Endothelial cell of umbilical vein (primary cell): Measurements from ENCODE around the gene CACNA1C. TPM values are rescaled to one million over a fixed set of nuclear protein-coding genes. Genes with fewer than 3 reads are reported as not detected.
"Not testable (repeated sequence)": the region's sequence is repeated elsewhere in the genome, so short reads cannot be mapped to it uniquely, and the experiment has no call there.

Experiments used
- BruUV-seq: library from RNA; stranded (reverse); fragments of 400-500 nt; replicated peaks from 2 replicates; lab custom pipeline; 2021; lab: Mats Ljungman, UMichigan
- CTCF ChIA-PET: fragments of 300-600, 350-600 bp; sonication (Branson Sonifier 250); formaldehyde crosslinking; loops from one replicate; lab custom pipeline; 2021; ENCODE audit warnings: antibody characterized with exemption, inconsistent platforms; lab: Charles Lee
- POLR2A ChIA-PET: fragments of 300-600, 350-600 bp; sonication (Branson Sonifier 250); formaldehyde crosslinking; loops from one replicate; lab custom pipeline; 2021; ENCODE audit warnings: antibody characterized with exemption, inconsistent platforms; lab: Charles Lee
- DNase-seq: peaks from one replicate; pipeline ENCODE4 v3.0.0-alpha.2; 2011; ENCODE audit warnings: low read depth, low spot score
- FAIRE-seq: peaks from 2 replicates; lab custom pipeline; 2011; peaks lifted over from hg19 to GRCh38; lab: Jason Lieb, UNC
- H2AFZ ChIP-seq: 2 replicates; pipeline ENCODE4 v1.6.0; 2012; ENCODE audit warnings: low read depth, low read length, control low read depth, inconsistent platforms
- H3K27ac ChIP-seq: 2 replicates; pipeline ENCODE4 v1.5.1; 2011; ENCODE audit warnings: low read depth, mild to moderate bottlenecking, control low read depth, low read length, moderate library complexity; ENCODE audit not compliant: insufficient read depth
- H3K27me3 ChIP-seq, 2 experiments: 2 replicates each; pipeline versions ENCODE4 v1.6.0 to v1.6.1; 2011; ENCODE audit warnings: low read length in 2 of 2, mixed read lengths in 1 of 2; ENCODE audit not compliant: control insufficient read depth in 2 of 2, insufficient read depth in 2 of 2
- H3K36me3 ChIP-seq, 2 experiments: 2 replicates in 1 of 2; 3 replicates in 1 of 2; pipeline ENCODE4 v1.5.1; 2011; ENCODE audit warnings: low read length in 2 of 2, mild to moderate bottlenecking in 1 of 2, moderate library complexity in 1 of 2; ENCODE audit not compliant: control insufficient read depth in 2 of 2, insufficient read depth in 2 of 2; ENCODE audit errors: extremely low read depth in 1 of 2
- H3K4me1 ChIP-seq: 3 replicates; pipeline ENCODE4 v1.5.1; 2011; ENCODE audit warnings: mild to moderate bottlenecking, low read length; ENCODE audit not compliant: control insufficient read depth, insufficient read depth; ENCODE audit errors: extremely low read depth
- H3K4me2 ChIP-seq: 2 replicates; pipeline ENCODE4 v1.6.1; 2011; ENCODE audit warnings: low read length, control low read depth, mixed read lengths; ENCODE audit not compliant: insufficient read depth
- H3K4me3 ChIP-seq, 3 experiments: fragments of 200-600 bp in 1 of 3; sonication (generic), shearing (Covaris generic) in 1 of 3; replicated peaks in 1 of 3; 2 replicates each; pipeline ENCODE4 v1.5.1; 2011 to 2016; ENCODE audit warnings: control low read depth in 3 of 3, low read length in 3 of 3, mild to moderate bottlenecking in 2 of 3, inconsistent platforms in 1 of 3, low read depth in 1 of 3, moderate library complexity in 1 of 3; ENCODE audit not compliant: insufficient read depth in 1 of 3
- H3K79me2 ChIP-seq: 2 replicates; pipeline ENCODE4 v1.6.0; 2012; ENCODE audit warnings: low read length, inconsistent platforms; ENCODE audit not compliant: control insufficient read depth, insufficient read depth
- H3K9ac ChIP-seq: replicated peaks from 2 replicates; pipeline ENCODE3; 2011; ENCODE audit warnings: low read length, control low read depth; ENCODE audit not compliant: insufficient read depth; ENCODE audit errors: extremely low read depth
- H3K9me1 ChIP-seq: replicated peaks from 3 replicates; pipeline ENCODE4 v1.6.0; 2011; ENCODE audit warnings: mild to moderate bottlenecking, low read length; ENCODE audit not compliant: control insufficient read depth, insufficient read depth; ENCODE audit errors: extremely low read depth
- H3K9me3 ChIP-seq: replicated peaks from 2 replicates; pipeline ENCODE4 v1.5.1; 2012; ENCODE audit warnings: low read length, inconsistent platforms; ENCODE audit not compliant: control insufficient read depth, insufficient read depth
- H4K20me1 ChIP-seq: replicated peaks from 2 replicates; pipeline ENCODE3; 2011; ENCODE audit warnings: mild to moderate bottlenecking, low read length; ENCODE audit not compliant: control insufficient read depth, insufficient read depth; ENCODE audit errors: extremely low read depth
- CTCF ChIP-seq, 2 donors: IDR thresholded peaks; 1 replicate in 1 of 2; 2 replicates in 1 of 2; pipeline ENCODE4 v1.5.1; 2011; ENCODE audit warnings: low read length in 2 of 2, mild to moderate bottlenecking in 2 of 2, moderate library complexity in 2 of 2, control low read depth in 1 of 2, inconsistent platforms in 1 of 2, low read depth in 1 of 2; ENCODE audit not compliant: insufficient read depth in 1 of 2; ENCODE audit errors: extremely low read depth in 1 of 2
- EZH2 ChIP-seq: IDR thresholded peaks from 2 replicates; pipeline ENCODE4 v1.6.1; 2012; ENCODE audit warnings: borderline replicate concordance, low read depth, mild to moderate bottlenecking, moderate library complexity, low read length, inconsistent platforms; ENCODE audit not compliant: severe bottlenecking
- FOS ChIP-seq: IDR thresholded peaks from 2 replicates; pipeline ENCODE4 v1.6.1; 2011; ENCODE audit warnings: mild to moderate bottlenecking, low read length, moderate library complexity, borderline replicate concordance; ENCODE audit not compliant: insufficient read depth
- GATA2 ChIP-seq: IDR thresholded peaks from 2 replicates; pipeline ENCODE4 v1.7.0; 2011; ENCODE audit warnings: low read depth, mild to moderate bottlenecking, moderate library complexity, mixed read lengths, low read length; ENCODE audit not compliant: insufficient read length, insufficient read depth
- JUN ChIP-seq: IDR thresholded peaks from 2 replicates; pipeline ENCODE4 v1.6.1; 2011; ENCODE audit warnings: borderline replicate concordance, low read depth; ENCODE audit not compliant: insufficient read length, insufficient read depth
- MAX ChIP-seq: IDR thresholded peaks from 2 replicates; pipeline ENCODE4 v1.6.1; 2011; ENCODE audit not compliant: insufficient read depth, insufficient read length
- MYC ChIP-seq: IDR thresholded peaks from one replicate; pipeline ENCODE4 v1.6.1; 2011; ENCODE audit warnings: mild to moderate bottlenecking, low read depth, low read length
- POLR2A ChIP-seq: IDR thresholded peaks from 2 replicates; pipeline ENCODE4 v1.6.1; 2012; ENCODE audit warnings: low read depth, mild to moderate bottlenecking, control low read depth, low read length
- POLR2AphosphoS5 ChIP-seq: IDR thresholded peaks from 2 replicates; pipeline ENCODE4 v1.6.1; 2012; ENCODE audit warnings: low read depth, mild to moderate bottlenecking, control low read depth, low read length, moderate library complexity; ENCODE audit not compliant: insufficient read depth
- dilution Hi-C: fragments of 300-500 bp; cut with MboI; formaldehyde crosslinking; loops from one replicate; pipeline ENCODE4 v1.15.0; 2019; ENCODE audit warnings: low sequenced_read_pairs; ENCODE audit not compliant: extremely low pct_ligation_motif_present
- intact Hi-C: fragments of 100-400 bp; cut with micrococcal nuclease; formaldehyde crosslinking; loops from one replicate; pipeline ENCODE4 v1.10.0; 2022
- polyA plus RNA-seq, 4 experiments: library from polyadenylated mRNA; depleted of rRNA in 3 of 4; stranded (reverse) in 3 of 4; unstranded in 1 of 4; fragments of >200 nt; gene quantifications; 2 replicates each; pipeline versions ENCODE4 v1.2.1 to v1.2.3, GENCODE V29; 2011 to 2012; ENCODE audit warnings: missing spikeins in 1 of 4
- total RNA-seq: library from RNA; stranded (reverse); gene quantifications from 2 replicates; pipeline ENCODE4 v1.2.3, GENCODE V29; 2021

Gene CACNA1C
- total and polyA plus RNA-seq, 2 donors (not counting 3 experiments of a cell fraction or from before 2014, with no cell fraction given): not detected

- Histone ChIP-seq H3K4me1 (no peaks in the 10 kb centered on the region), H3K36me3 (no peaks in the 10 kb centered on the region), H2AFZ (no peak overlapping the region), H3K9ac (no peak overlapping the region), H3K4me3 (no peak overlapping the region), H3K27me3 (no peaks in the 10 kb centered on the region), H3K9me3 (no peaks in the 10 kb centered on the region), H4K20me1 (no peaks in the 10 kb centered on the region), H3K79me2 (no peaks in the 10 kb centered on the region), H3K4me2 (no peak overlapping the region), H3K9me1 (no peaks in the 10 kb centered on the region), H3K27ac (no peak overlapping the region)
- no TSS peak for BruUV-seq
- dilution Hi-C loops (no loop called here), intact Hi-C loops (no loop called here)
- DNase-seq (no peak), FAIRE-seq (no peak)
- POLR2A ChIA-PET: no interaction called here
- TF ChIP-seq POLR2A (no peak), FOS (no peak), POLR2AphosphoS5 (no peak), CTCF (IDR thresholded peaks at IDR 0.05; ENCODE audit: extremely low read depth in 1 of 2, insufficient read depth in 1 of 2, low read depth in 1 of 2, low read length in 2 of 2) (no peak), MYC (no peak), GATA2 (no peak), JUN (no peak), EZH2 (no peak), MAX (no peak)
- CTCF ChIA-PET: no interaction called here
These were observed 49.0 kb downstream of the CACNA1C start for GRCh38 chr12:2101771-2102170.

GRCh38 chr12:2102736-2103135 is 49.9 kb downstream of the CACNA1C start:
- intact Hi-C loops, H3K9me1 ChIP-seq, H3K27me3 ChIP-seq, H3K9ac ChIP-seq, dilution Hi-C loops, DNase-seq, H2AFZ ChIP-seq, H3K36me3 ChIP-seq, H3K9me3 ChIP-seq, CTCF ChIA-PET, H3K4me2 ChIP-seq, H3K4me1 ChIP-seq, H3K27ac ChIP-seq, H3K79me2 ChIP-seq, BruUV-seq, H4K20me1 ChIP-seq, FAIRE-seq, H3K4me3 ChIP-seq, POLR2A ChIA-PET: not testable (repeated sequence)

- FAIRE-seq, BruUV-seq, intact Hi-C loops: not testable (repeated sequence)
These were observed 52.6 kb downstream of the CACNA1C start for GRCh38 chr12:2105387-2105786.

More at GRCh38 chr12:2105387-2105786, 52.6 kb downstream of the CACNA1C start:
- H3K27me3 ChIP-seq, H3K79me2 ChIP-seq, H3K9me3 ChIP-seq, dilution Hi-C loops, H2AFZ ChIP-seq, H3K36me3 ChIP-seq, CTCF ChIA-PET, H3K9ac ChIP-seq, H4K20me1 ChIP-seq, H3K4me1 ChIP-seq, H3K9me1 ChIP-seq, POLR2A ChIA-PET, DNase-seq, H3K27ac ChIP-seq, H3K4me2 ChIP-seq, H3K4me3 ChIP-seq: not testable (repeated sequence)
